GM06990 (cell line): Measurements from ENCODE around the gene SLC22A31.

Source experiments
- DNase-seq: peaks from one replicate; pipeline ENCODE4 v3.0.0-alpha.2; 2011; ENCODE audit not compliant: insufficient read length; ENCODE audit errors: extremely low read depth
- H3K27me3 ChIP-seq: replicated peaks from 2 replicates; pipeline ENCODE4 v1.6.0; 2011; ENCODE audit warnings: low read length; ENCODE audit not compliant: control insufficient read depth, insufficient read depth
- H3K36me3 ChIP-seq: 2 replicates; pipeline ENCODE4 v1.5.1; 2011; ENCODE audit warnings: low read length; ENCODE audit not compliant: control insufficient read depth, insufficient read depth
- H3K4me3 ChIP-seq: replicated peaks from 2 replicates; pipeline ENCODE4 v1.5.1; 2011; ENCODE audit warnings: low read depth, mild to moderate bottlenecking, control low read depth, low read length
- TF ChIP-seq, protein P1 (sequence below): IDR thresholded peaks from 2 replicates; pipeline ENCODE4 v1.5.1; 2011; ENCODE audit warnings: low read length, control low read depth, mild to moderate bottlenecking, inconsistent platforms; ENCODE audit not compliant: insufficient read depth, poor library complexity, severe bottlenecking

The SLC22A31 gene

DNA sequence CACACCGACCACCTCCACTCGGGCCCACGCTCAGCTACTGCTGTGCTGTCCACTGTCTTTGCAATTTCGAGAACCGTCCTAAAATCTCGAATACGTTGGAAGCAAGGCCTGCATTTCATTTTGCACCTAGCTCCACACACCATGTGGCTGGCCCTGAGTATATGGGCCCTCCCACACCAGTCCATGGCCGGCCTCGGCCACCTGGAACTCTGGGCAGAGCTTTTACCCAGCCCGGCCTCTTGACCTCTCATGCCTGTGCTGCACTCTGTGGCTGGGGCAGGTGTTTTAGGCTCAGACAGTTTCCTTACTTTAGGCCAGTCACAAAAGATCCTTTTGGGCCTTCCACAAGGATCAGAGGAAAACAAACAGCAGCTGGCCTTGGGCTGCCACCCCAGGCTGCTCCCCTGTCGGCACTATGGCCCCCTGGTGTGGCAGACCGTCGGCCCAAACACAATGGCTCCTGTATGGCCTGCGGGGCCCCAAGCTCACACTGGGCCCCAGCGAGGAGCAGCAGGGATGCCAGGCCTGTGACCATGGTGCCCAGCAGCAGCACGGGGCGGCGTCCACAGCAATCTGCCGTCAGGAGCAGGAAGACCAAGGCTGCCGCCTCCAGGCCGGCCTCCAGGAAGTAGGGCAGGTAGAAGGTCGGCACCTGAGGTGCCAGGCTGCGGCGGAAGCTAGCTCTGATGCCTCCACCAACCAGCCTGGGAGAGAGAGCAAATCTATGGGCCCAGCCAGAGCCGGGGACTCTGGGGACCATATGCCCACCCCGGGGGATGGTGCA, 2.5 kb downstream of the SLC22A31 start:
- Histone ChIP-seq H3K36me3 (no peaks in the 10 kb centered on the region), H3K4me3 (no peak overlapping the region), H3K27me3 (no peaks in the 10 kb centered on the region)
- TF ChIP-seq, protein P1, sequence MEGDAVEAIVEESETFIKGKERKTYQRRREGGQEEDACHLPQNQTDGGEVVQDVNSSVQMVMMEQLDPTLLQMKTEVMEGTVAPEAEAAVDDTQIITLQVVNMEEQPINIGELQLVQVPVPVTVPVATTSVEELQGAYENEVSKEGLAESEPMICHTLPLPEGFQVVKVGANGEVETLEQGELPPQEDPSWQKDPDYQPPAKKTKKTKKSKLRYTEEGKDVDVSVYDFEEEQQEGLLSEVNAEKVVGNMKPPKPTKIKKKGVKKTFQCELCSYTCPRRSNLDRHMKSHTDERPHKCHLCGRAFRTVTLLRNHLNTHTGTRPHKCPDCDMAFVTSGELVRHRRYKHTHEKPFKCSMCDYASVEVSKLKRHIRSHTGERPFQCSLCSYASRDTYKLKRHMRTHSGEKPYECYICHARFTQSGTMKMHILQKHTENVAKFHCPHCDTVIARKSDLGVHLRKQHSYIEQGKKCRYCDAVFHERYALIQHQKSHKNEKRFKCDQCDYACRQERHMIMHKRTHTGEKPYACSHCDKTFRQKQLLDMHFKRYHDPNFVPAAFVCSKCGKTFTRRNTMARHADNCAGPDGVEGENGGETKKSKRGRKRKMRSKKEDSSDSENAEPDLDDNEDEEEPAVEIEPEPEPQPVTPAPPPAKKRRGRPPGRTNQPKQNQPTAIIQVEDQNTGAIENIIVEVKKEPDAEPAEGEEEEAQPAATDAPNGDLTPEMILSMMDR, result no peak
- DNase-seq, result no peak

DNA sequence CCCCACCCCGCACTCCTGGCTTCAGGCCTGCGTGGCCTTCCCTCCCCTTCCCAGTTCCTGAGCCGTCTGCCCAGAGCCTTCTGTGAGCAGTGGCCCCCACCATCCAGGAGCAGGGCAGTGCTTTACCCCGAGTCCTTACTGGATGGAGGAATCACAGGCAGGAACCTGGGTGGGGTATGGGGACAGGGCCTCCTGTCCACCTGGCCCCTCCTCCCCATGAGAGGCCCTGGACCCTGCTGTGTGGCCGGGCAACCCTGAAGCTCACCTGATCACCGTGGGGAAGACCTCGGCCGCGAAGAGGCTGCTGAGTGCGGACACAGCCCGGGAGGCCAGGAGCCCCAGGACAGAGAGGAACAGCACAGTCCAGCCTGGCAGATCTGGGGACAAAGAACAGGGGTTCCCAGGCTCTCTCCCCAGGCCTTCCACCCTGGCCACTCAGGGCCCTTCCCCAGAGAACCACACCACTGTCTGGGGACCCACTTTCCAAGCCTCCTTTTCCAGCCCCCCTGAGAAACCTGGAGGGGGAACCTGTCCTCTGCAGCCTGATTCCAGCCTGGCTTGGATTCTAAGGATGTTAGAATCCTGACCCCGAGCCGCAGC, 3.2 kb downstream of the SLC22A31 start:
- Histone ChIP-seq H3K36me3 (no peaks in the 10 kb centered on the region), H3K27me3 (no peaks in the 10 kb centered on the region), H3K4me3 (no peak overlapping the region)

DNA sequence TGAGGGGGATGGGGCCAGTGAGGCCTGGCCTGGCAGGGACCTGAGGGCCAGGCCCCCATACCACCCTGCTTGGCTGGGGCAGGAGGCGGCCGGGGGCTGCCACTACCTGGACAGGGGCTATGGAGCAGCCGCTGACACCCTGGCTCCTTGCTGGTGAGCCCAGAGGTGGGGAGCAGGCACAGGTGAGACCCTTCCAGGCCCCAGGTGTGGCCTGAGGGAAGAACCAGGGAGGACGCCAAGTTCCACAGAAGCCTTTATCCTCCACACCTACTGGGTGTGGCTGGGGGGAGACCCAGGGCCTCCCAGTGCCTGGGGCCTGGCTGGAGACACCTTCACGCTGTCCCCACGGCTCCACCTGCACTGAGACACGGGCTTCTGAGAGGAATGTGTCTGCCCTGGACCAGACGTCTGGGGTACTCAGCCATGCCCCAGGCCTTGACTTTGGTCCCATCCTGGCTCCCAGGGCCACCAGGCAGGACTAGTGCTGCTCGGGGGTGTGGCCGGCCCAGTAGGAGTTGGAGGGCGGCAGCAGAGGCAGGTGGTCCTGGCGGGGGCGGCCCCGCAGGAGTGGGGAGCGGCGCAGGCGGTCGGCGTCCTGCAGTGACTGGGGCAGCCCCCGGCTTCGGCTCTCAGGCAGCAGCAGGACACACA, 4.7 kb downstream of the SLC22A31 start:
- DNase-seq, result peak; percentile 8
- Histone ChIP-seq H3K27me3 (no peaks in the 10 kb centered on the region), H3K4me3 (no peak overlapping the region), H3K36me3 (no peaks in the 10 kb centered on the region)
- TF ChIP-seq, protein P1, result no peak

More for the DNA sequence above, 3.2 kb downstream of the SLC22A31 start:
- no peak for DNase-seq
- TF ChIP-seq, protein P1, result no peak

DNA sequence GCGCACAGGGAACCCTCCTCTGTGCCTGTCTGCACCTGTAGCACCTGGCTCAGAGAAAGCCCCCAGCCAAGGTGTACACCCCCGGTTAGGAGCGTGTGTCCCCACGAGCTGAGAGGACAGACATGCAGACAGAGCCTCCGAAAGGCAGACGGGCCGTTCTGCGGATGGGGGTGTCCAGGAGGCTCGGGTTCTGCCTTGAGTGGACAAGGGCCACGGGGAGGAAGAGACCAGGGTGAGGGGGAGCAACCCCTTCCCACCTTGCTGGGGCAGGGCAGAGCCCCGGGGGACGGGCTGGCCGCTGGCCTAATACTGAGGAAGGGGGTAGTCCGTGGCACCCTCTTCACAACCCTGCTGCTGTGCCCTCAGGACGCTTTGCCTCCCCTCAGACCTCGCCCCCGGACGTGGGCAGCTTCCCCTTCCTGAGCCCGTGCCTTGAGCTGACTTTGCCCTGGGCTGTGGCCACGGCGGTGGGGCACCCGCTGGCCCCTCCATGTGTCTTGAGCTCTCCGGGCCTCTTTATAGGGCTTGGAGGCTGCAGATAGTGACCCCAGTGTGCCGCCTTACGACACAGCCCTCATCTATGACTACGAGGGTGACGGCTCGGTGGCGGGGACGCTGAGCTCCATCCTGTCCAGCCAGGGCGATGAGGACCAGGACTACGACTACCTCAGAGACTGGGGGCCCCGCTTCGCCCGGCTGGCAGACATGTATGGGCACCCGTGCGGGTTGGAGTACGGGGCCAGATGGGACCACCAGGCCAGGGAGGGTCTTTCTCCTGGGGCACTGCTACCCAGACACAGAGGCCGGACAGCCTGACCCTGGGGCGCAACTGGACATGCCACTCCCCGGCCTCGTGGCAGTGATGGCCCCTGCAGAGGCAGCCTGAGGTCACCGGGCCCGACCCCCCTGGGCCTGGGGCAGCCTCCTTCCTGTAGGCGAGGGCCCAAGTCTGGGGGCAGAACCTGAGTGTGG, 5.7 kb downstream of the SLC22A31 start:
- TF ChIP-seq, protein P1, result no peak
- peak; percentile 6 for DNase-seq
- H3K36me3 ChIP-seq, result no peaks in the 10 kb centered on the region

DNA sequence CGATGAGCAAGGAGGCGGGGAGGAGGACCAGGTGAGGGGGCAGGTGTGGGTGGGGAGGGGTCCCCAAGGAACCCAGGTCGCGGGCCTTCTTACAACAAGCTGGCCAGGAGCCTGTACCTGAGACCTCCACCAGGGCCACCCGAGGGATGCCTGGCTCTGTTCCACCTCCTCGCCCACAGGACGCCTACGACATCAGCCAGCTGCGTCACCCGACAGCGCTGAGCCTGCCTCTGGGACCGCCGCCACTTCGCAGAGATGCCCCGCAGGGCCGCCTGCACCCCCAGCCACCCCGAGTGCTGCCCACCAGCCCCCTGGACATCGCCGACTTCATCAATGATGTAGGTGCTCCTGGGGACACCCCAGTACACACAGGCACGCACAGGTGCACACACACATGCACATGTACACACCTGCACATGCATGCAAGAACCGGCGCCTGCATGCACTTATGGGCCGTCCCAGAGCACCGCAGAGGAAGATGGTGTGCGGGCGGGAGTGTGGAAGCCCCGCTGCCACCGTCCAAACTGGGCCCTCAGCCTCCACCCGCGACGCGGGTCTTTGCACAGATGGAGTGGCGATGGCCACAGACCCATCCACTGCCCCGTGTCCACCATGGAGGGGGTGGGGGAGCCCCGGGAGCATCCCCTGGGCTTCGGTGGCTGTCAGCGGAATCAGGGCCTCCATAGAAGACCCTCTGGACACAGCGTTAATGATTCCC, 6.6 kb downstream of the SLC22A31 start:
- no peaks in the 10 kb centered on the region for H3K36me3 ChIP-seq
- DNase-seq, result peak; percentile 27
- H3K4me3 ChIP-seq, result no peak overlapping the region
- TF ChIP-seq, protein P1, result no peak
- H3K27me3 ChIP-seq, result no peaks in the 10 kb centered on the region; the same call in 1 of the 2 replicates

More for the DNA sequence above, 5.7 kb downstream of the SLC22A31 start:
- Histone ChIP-seq H3K4me3 (no peak overlapping the region), H3K27me3 (no peaks in the 10 kb centered on the region; the same call in 1 of the 2 replicates)
